Brain pericyte (primary cell): ENCODE results near the gene LPP.

ENCODE experiments used
- DNase-seq: peaks from one replicate; pipeline ENCODE4 v3.0.0-alpha.2; 2012; ENCODE audit warnings: low read depth, low spot score

LPP gene

GRCh38 chr3:188546835-188547670 lies 393.1 kb downstream of the LPP start:
- no peak for DNase-seq

- DNase-seq: no peak
Observed at GRCh38 chr3:188553569-188553968, 399.6 kb downstream of the LPP start.

DNA sequence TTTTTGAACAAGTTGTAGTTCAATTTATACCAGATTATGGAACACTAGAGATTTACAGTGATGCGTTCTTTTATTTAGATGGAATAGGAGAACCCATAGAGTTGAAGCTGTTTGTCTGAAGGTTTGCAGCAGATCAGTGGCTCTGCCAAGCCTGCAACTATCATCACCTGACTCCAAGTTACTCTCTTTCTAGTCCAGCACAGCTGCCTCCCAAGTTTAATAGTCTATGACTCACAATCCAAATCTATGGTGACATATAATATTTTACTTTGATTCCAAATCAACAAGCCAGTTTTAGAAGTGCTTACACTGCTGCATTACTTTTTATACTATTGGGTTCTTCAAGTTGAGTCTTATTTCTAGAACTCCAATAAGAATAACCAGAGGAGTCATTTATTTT lies 400.4 kb downstream of the LPP start:
- no peak for DNase-seq

- DNase-seq: no peak
Observed at GRCh38 chr3:188557235-188557634, 403.3 kb downstream of the LPP start.

- no peak for DNase-seq
Observed at GRCh38 chr3:188558343-188559071, 404.6 kb downstream of the LPP start.

DNA sequence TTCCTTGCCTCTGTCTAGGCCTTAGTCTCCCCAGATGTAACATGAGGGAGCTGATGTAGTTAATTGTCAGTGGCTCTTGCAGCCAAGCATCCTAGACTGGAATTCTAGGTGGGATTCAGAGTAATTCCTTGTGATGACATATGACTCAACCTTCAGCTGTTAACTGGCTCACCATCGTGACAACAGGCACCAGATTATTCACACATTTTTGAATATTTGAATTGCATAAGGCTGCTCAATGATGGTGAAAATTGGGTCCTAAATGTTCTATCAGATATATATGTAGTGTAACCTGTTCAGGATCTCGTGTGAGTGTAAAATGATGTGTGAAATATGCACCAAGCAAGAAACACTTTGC lies 405.1 kb downstream of the LPP start:
- DNase-seq: no peak

DNA sequence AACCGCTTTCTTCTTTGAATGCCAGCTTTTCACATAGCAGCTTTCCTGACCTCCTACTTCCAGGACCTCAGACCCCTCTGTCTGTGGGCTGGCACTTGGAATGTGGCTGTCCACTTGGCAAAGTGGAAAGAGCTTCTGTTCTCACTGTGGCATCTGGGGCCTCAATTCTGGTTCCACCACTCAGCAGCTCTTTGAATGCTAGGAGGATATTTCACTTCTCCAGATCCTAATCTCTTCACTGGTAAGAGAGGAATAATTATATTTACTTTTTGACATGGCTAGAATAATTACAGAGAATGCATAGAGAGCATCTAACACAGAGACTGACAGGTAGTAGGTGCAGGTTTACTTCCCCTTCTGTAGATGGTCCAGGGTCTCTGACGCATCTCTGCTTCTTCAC lies 405.9 kb downstream of the LPP start:
- DNase-seq: no peak

DNA sequence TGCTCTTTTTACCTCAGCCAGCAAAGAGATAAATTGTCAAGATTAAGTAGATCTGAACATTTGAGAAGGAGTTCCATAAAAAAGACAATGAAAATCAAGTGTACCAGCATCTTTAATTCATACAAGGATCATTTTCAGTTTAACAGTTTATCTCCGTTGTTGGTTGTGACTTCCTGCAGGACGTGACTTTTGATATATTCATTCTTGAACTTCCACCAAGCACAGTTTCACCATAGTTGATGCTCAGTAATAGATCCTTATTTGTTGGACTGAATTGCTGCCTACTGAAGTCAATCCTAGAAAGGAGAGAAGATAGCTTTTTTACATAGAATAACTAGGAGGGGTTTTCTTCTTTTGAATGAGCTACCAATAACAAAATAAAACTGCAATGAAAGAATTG lies 408.2 kb downstream of the LPP start:
- no peak for DNase-seq

DNA sequence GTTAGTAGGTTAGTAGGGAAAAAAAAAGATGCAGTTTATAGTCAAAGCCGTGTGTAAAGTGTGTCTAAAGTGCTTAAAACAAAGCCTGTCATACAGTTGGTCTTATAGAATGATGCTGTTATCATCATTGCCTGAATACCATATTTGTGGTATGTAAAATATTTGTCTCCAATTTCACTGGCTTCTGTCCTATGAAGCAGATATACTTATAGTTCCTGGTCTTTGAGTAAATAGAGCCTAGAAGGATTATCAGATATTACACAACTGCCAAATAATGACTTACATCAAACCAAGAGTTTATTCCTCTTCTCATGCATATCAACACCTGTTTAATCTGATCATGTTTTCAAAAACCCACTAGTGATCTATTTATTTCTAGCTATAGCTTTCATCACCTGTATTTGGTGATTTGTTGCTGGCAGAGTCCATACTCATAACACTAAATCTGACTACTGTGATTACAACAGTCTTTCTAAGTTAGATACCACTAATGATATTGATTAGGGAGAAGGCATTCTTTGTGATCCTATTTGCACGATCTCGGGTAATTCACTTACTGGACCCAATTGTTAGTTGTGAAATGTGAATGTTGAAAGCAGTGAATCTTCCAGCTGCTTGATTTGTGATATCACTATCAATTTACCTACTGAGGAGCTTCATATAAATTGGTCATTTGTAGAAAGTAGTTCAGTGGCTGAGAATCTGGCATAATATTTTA lies 413.7 kb downstream of the LPP start:
- no peak for DNase-seq

- DNase-seq: no peak
Observed at GRCh38 chr3:188568736-188569135, 414.8 kb downstream of the LPP start.

DNA sequence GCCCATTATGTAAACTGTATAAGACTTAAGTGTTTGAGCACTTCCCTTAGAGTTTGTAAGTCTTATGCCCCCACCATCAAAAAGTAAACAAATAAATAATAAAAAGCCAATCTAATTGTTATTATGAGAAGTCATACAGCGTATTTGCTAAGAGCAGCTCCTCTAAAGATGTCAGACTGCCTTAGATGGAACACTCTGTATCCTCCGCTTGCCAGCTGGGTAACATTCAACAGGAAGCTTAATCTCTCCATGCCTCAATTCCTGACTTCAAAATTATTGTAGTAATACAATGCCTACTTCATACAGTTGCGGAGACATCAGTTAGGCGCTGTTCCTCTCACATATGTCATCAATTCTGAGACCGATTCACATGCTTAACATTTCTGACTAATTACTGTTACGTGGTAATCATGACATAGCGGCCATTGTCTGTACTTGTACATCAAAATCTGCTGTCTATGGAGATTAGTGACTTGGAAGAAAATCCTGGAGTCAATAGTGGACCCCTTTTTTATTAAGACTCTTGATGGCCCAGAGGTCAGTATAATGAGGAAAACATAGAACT lies 417.7 kb downstream of the LPP start:
- DNase-seq: no peak

DNA sequence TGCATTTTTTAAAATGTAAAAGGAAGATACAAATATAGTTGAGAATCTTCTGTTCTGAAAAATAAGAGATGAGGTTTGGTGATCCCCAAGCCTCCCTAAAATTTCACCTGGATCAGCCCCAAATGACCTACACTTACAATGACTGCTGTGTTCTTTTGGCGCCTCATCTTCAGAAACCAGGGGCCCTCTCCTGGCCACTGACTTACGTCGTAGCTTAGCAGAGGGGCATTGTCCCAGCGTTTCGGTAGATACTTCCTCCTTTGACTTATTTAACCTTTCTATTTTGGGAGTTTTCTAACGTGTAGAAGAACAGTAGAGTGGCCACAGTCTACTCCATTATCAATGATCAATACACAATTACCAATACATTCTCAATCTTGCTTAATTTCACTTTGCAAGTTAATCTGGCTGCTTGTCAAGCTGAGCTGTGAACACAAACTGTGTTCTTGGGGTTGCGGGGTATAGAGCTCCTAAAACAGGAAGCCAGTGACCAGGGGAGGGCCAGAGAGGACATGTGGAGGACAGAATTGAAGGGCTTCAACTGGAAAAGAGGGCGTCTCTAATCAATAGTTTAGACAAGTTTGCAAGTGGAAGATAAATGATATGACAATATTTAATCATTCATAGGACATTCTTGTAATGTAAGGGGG lies 419.5 kb downstream of the LPP start:
- no peak for DNase-seq

GRCh38 chr3:188573956-188574355 lies 420.0 kb downstream of the LPP start:
- no peak for DNase-seq

DNA sequence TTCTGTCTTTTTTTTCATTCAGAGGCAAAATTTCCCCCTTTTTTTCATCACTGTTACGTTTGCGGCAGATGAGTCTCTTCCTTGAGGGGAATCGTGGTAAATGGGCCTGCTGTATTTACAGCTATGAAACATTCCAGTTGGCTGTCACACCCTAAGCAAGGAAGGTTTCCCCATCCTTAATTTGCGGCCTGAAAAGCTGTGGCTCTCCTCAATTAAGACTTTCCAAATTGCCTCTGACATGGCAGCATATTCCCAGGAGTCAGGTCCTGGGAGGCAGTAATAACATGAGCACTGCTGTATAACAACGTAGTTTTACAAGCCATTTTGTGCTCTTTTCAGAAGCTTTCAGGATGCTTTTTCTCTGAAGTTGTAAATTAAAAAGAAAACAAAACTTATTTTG lies 420.9 kb downstream of the LPP start:
- no peak for DNase-seq

DNA sequence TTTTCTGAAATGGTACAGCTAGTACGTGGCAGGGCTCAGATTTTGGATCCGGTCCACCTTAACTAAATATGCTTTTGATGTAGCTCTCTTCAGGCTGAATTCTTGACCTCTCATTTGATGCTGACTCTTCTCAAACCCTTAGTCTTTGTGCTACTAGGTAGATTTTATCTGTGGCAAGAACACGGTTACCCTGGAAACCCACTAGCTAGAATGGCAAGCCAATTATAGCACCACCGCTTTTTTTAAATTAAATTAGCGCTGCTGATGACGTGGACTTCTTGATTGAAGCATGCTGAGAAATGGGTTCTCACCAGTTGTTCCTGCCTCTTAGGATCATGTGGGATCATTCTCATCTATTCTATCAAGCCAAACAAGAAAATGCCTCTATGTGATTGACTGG lies 421.5 kb downstream of the LPP start:
- DNase-seq: no peak

GRCh38 chr3:188577539-188577938 lies 423.6 kb downstream of the LPP start:
- DNase-seq: no peak

GRCh38 chr3:188578576-188579363 lies 424.8 kb downstream of the LPP start:
- DNase-seq: peak; percentile 33

DNA sequence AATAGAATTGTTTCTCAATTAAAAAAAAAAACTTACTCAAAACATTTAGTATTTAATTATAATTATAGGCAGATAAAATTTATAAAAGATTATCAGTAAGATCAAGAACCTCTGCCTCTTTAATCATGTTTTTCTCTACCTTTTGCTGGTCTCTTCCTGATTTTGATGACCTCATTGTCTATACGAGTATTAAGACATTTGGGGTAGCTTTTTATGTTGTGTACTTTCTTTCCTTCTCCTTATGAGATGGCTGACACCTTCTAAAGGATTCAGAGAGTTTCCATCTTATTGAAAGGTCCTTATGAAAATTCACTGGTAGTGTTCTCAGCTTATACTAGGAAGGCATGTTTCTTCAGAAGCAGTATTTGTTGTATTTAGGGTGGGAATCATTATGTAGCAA lies 426.3 kb downstream of the LPP start:
- no peak for DNase-seq

GRCh38 chr3:188580659-188581058 lies 426.7 kb downstream of the LPP start:
- no peak for DNase-seq

- no peak for DNase-seq
Observed at GRCh38 chr3:188581365-188581764, 427.4 kb downstream of the LPP start.

- no peak for DNase-seq
Observed at GRCh38 chr3:188581792-188582191, 427.8 kb downstream of the LPP start.
